Natural killer cell (primary cell): ENCODE results near the gene FGD6. TPM values are rescaled to one million over a fixed set of nuclear protein-coding genes. Genes with fewer than 3 reads are reported as not detected.
"Not testable (repeated sequence)": the region's sequence is repeated elsewhere in the genome, so short reads cannot be mapped to it uniquely, and the experiment has no call there.

Source experiments
- ATAC-seq, 3 donors: fragments of 150-1000 bp in 2 of 3; fragments of 200-7000 bp in 1 of 3; cut with Tn5 transposase; 1 replicate in 1 of 3; 2 replicates in 2 of 3; pipeline ENCODE4 v1.10.0; 2021; ENCODE audit warnings: mild to moderate bottlenecking in 2 of 3, moderate library complexity in 2 of 3
- DNase-seq, 2 donors: peaks; one replicate each; pipeline versions ENCODE4 v3.0.0 to v3.0.0-alpha.2; 2013 to 2021; ENCODE audit warnings: mixed read lengths in 1 of 2
- H3K27ac ChIP-seq: one replicate; pipeline ENCODE4 v1.5.1; 2013; ENCODE audit warnings: mild to moderate bottlenecking, low read length
- H3K27me3 ChIP-seq: one replicate; pipeline ENCODE4 v1.6.1; 2013; ENCODE audit warnings: low read length; ENCODE audit not compliant: control insufficient read depth, insufficient read depth
- H3K36me3 ChIP-seq: one replicate; pipeline ENCODE4 v1.6.1; 2013; ENCODE audit warnings: low read length; ENCODE audit not compliant: control insufficient read depth, insufficient read depth
- H3K4me1 ChIP-seq: one replicate; pipeline ENCODE4 v1.6.1; 2013; ENCODE audit warnings: low read length; ENCODE audit not compliant: control insufficient read depth, insufficient read depth
- H3K4me3 ChIP-seq: one replicate; pipeline ENCODE4 v1.5.1; 2013; ENCODE audit warnings: low read length
- H3K9me3 ChIP-seq: one replicate; pipeline ENCODE4 v1.6.1; 2013; ENCODE audit warnings: low read length; ENCODE audit not compliant: control insufficient read depth, insufficient read depth
- H3K27ac Mint-ChIP-seq, 2 donors: one replicate each; pipeline ENCODE4 v1.8.0; 2022; ENCODE audit warnings: mild to moderate bottlenecking in 2 of 2, mixed read lengths in 2 of 2, moderate library complexity in 1 of 2
- H3K27me3 Mint-ChIP-seq, 2 donors: one replicate each; pipeline ENCODE4 v1.8.0; 2022; ENCODE audit warnings: low read depth in 2 of 2, mixed read lengths in 2 of 2
- H3K36me3 Mint-ChIP-seq: one replicate; pipeline ENCODE4 v1.8.0; 2022; ENCODE audit warnings: mixed read lengths
- H3K4me1 Mint-ChIP-seq, 2 donors: one replicate each; pipeline ENCODE4 v1.8.0; 2022; ENCODE audit warnings: mixed read lengths in 2 of 2
- H3K4me3 Mint-ChIP-seq: one replicate; pipeline ENCODE4 v1.8.0; 2022; ENCODE audit warnings: mild to moderate bottlenecking, moderate library complexity, mixed read lengths
- H3K9me3 Mint-ChIP-seq, 2 donors: one replicate each; pipeline ENCODE4 v1.8.0; 2022; ENCODE audit warnings: mixed read lengths in 2 of 2
- CTCF ChIP-seq: fragments of 200-600 bp; IDR thresholded peaks from one replicate; pipeline ENCODE4 v1.8.0; 2022; ENCODE audit warnings: antibody characterized with exemption
- WGBS: methylation state at CpG from one replicate; pipeline ENCODE4 v1.1.7; 2013; ENCODE audit warnings: missing lambda C conversion rate; ENCODE audit not compliant: insufficient coverage; 5-methylcytosine and 5-hydroxymethylcytosine counted together
- intact Hi-C: fragments of 100-400 bp; cut with micrococcal nuclease; formaldehyde crosslinking; loops from one replicate; pipeline ENCODE4 v1.14.2; 2022
- total RNA-seq, 4 donors: library from RNA; stranded (reverse); fragments of 120-200 nt in 1 of 4; gene quantifications; one replicate each; pipeline versions ENCODE4 v1.2.3 to v1.2.4, GENCODE V29; 2013 to 2022

FGD6 gene
- total RNA-seq, 3 donors from 2014 or later (not counting 1 experiment from before 2014, with no cell fraction given) = 1.5 to 1.9 (median 1.9) TPM

GRCh38 chr12:95241761-95242506 is 24.7 kb upstream of the FGD6 start:
- no peaks in the 10 kb centered on the region for H3K27me3 Mint-ChIP-seq
- H3K27ac Mint-ChIP-seq = no peak overlapping the region
- no peaks in the 10 kb centered on the region for H3K9me3 Mint-ChIP-seq
- peaks cover 30 to 38% of the 10 kb centered on the region in 2 donors for H3K4me1 Mint-ChIP-seq
- TF ChIP-seq CTCF = no peak
- Histone ChIP-seq H3K4me1 (peaks cover 7% of the 10 kb centered on the region), H3K36me3 (peaks cover 3% of the 10 kb centered on the region), H3K9me3 (no peaks in the 10 kb centered on the region), H3K27me3 (no peaks in the 10 kb centered on the region), H3K4me3 (no peak overlapping the region), H3K27ac (no peak overlapping the region)
- 100% methylated on average over 2 of the region's 4 CpGs for WGBS
- intact Hi-C loops = no loop called here
- H3K4me3 Mint-ChIP-seq = no peak overlapping the region
- no peaks in the 10 kb centered on the region for H3K36me3 Mint-ChIP-seq
- ATAC-seq (no peak), DNase-seq (no peak)

GRCh38 chr12:95241138-95241537 is 23.9 kb upstream of the FGD6 start:
- H3K27ac Mint-ChIP-seq, H3K27me3 ChIP-seq, H3K4me3 Mint-ChIP-seq, H3K36me3 Mint-ChIP-seq, H3K4me3 ChIP-seq, intact Hi-C loops, H3K4me1 ChIP-seq, ATAC-seq, H3K36me3 ChIP-seq, H3K9me3 Mint-ChIP-seq, H3K9me3 ChIP-seq, H3K27ac ChIP-seq, DNase-seq, H3K27me3 Mint-ChIP-seq: not testable (repeated sequence)
- WGBS = 92% methylated on average over 5 of the region's 6 CpGs
- H3K4me1 Mint-ChIP-seq = peaks cover 25 to 34% of the 10 kb centered on the region in 2 donors

GRCh38 chr12:95240556-95240955 is 23.3 kb upstream of the FGD6 start:
- ATAC-seq = no peak
- WGBS = 91% methylated on average over 2 of the region's 2 CpGs
- TF ChIP-seq CTCF = no peak

GRCh38 chr12:95239835-95240234 is 22.6 kb upstream of the FGD6 start:
- H3K27ac Mint-ChIP-seq, intact Hi-C loops, H3K4me1 ChIP-seq, H3K27ac ChIP-seq, H3K27me3 Mint-ChIP-seq, DNase-seq, H3K9me3 ChIP-seq, H3K4me3 ChIP-seq, H3K36me3 ChIP-seq, H3K36me3 Mint-ChIP-seq, H3K27me3 ChIP-seq, H3K4me3 Mint-ChIP-seq, H3K9me3 Mint-ChIP-seq, ATAC-seq: not testable (repeated sequence)
- WGBS = 85% methylated on average over 2 of the region's 2 CpGs
- H3K4me1 Mint-ChIP-seq = peaks cover 18 to 24% of the 10 kb centered on the region in 2 donors

More at GRCh38 chr12:95240556-95240955, 23.3 kb upstream of the FGD6 start:
- Histone ChIP-seq H3K27me3 (no peaks in the 10 kb centered on the region), H3K9me3 (no peaks in the 10 kb centered on the region), H3K27ac (no peak overlapping the region), H3K36me3 (peaks cover 3% of the 10 kb centered on the region), H3K4me3 (no peak overlapping the region), H3K4me1 (peaks cover under 1% of the 10 kb centered on the region)
- Mint-ChIP-seq H3K36me3 (no peaks in the 10 kb centered on the region), H3K4me3 (no peak overlapping the region), H3K9me3 (no peaks in the 10 kb centered on the region), H3K27me3 (no peaks in the 10 kb centered on the region), H3K27ac (no peak overlapping the region), H3K4me1 (peaks cover 22 to 28% of the 10 kb centered on the region in 2 donors)
- intact Hi-C loops = no loop called here
- DNase-seq = no peak
